PC-9 (cell line): ENCODE results near the gene MATN1. TPM values are rescaled to one million over a fixed set of nuclear protein-coding genes. Genes with fewer than 3 reads are reported as not detected.
A peak's percentile ranks its signal among the peaks of the same experiment; 100 is the strongest.

ENCODE experiments used
- BruUV-seq: library from RNA; stranded (reverse); fragments of 400-500 nt; replicated peaks from 2 replicates; lab custom pipeline; 2021; lab: Mats Ljungman, UMichigan
- CTCF ChIA-PET: fragments of 300-600 bp; sonication (Branson Sonifier 250); formaldehyde crosslinking; loops from one replicate; lab custom pipeline; 2022; ENCODE audit warnings: antibody characterized with exemption; lab: Charles Lee
- POLR2A ChIA-PET: fragments of 300-600 bp; sonication (Branson Sonifier 250); formaldehyde crosslinking; loops from one replicate; lab custom pipeline; 2022; ENCODE audit warnings: antibody characterized with exemption; ENCODE audit not compliant: unreplicated experiment; lab: Charles Lee
- DNase-seq, 2 experiments: peaks; one replicate each; pipeline versions ENCODE4 v3.0.0 to v3.0.0-alpha.2; 2015 to 2022; ENCODE audit warnings: mixed read lengths in 1 of 2
- H2AFZ ChIP-seq: fragments of 200-600 bp; sonication (generic); 2 replicates; pipeline ENCODE4 v1.8.1; 2017; ENCODE audit warnings: antibody characterized with exemption
- H3F3A ChIP-seq: fragments of 200-600 bp; sonication (generic); 2 replicates; pipeline ENCODE4 v1.8.1; 2017; ENCODE audit warnings: antibody characterized with exemption, mild to moderate bottlenecking, low read depth; ENCODE audit not compliant: insufficient read depth
- H3K27ac ChIP-seq: fragments of 200-600 bp; sonication (generic); 2 replicates; pipeline ENCODE4 v1.6.1; 2016; ENCODE audit warnings: mixed run types
- H3K27me3 ChIP-seq: fragments of 200-600 bp; sonication (generic); 2 replicates; pipeline ENCODE4 v1.6.1; 2016; ENCODE audit warnings: low read depth, mixed run types; ENCODE audit not compliant: insufficient read depth
- H3K36me3 ChIP-seq: fragments of 200-600 bp; sonication (generic); 2 replicates; pipeline ENCODE4 v1.6.1; 2016; ENCODE audit warnings: low read depth, mixed run types
- H3K4me1 ChIP-seq: fragments of 200-600 bp; sonication (generic); replicated peaks from 2 replicates; pipeline ENCODE4 v1.6.1; 2016; ENCODE audit warnings: mixed run types; ENCODE audit not compliant: insufficient read depth
- H3K4me2 ChIP-seq: fragments of 200-600 bp; sonication (generic); 2 replicates; pipeline ENCODE4 v1.6.1; 2017; ENCODE audit warnings: mixed run types
- H3K4me3 ChIP-seq: fragments of 200-600 bp; sonication (generic); 2 replicates; pipeline ENCODE4 v1.6.1; 2016; ENCODE audit warnings: mixed run types
- H3K79me2 ChIP-seq: fragments of 200-600 bp; sonication (generic); 2 replicates; pipeline ENCODE4 v1.6.1; 2017; ENCODE audit warnings: low read depth, mixed run types
- H3K9me2 ChIP-seq: fragments of 200-600 bp; sonication (generic); 2 replicates; pipeline ENCODE4 v1.8.1; 2017; ENCODE audit warnings: mild to moderate bottlenecking; ENCODE audit not compliant: insufficient read depth
- H3K9me3 ChIP-seq: fragments of 200-600 bp; sonication (generic); 2 replicates; pipeline ENCODE4 v1.8.1; 2016; ENCODE audit warnings: low read depth; ENCODE audit not compliant: insufficient read depth
- H4K20me1 ChIP-seq: fragments of 200-600 bp; sonication (generic); 2 replicates; pipeline ENCODE4 v1.8.1; 2017; ENCODE audit not compliant: insufficient read depth
- EZH2 ChIP-seq: fragments of 200-600 bp; sonication (generic); IDR thresholded peaks from 2 replicates; pipeline ENCODE4 v1.8.0; 2017; ENCODE audit warnings: antibody characterized with exemption, low read depth
- intact Hi-C: fragments of 100-400 bp; cut with micrococcal nuclease; formaldehyde crosslinking; loops from one replicate; pipeline ENCODE4 v1.10.0; 2022; ENCODE audit not compliant: unreplicated experiment
- total RNA-seq: library from RNA; stranded (reverse); gene quantifications from 2 replicates; pipeline ENCODE4 v1.2.3, GENCODE V29; 2021
- TF ChIP-seq, protein P1 (sequence below): fragments of 200-600 bp; sonication (generic); conservative IDR thresholded peaks from 2 replicates; pipeline ENCODE4 v1.6.1; 2017; ENCODE audit warnings: mixed run types, antibody characterized with exemption, mild to moderate bottlenecking, moderate library complexity

Gene MATN1
- total RNA-seq, 1 experiment from 2014 or later, result 0.37 TPM

DNA sequence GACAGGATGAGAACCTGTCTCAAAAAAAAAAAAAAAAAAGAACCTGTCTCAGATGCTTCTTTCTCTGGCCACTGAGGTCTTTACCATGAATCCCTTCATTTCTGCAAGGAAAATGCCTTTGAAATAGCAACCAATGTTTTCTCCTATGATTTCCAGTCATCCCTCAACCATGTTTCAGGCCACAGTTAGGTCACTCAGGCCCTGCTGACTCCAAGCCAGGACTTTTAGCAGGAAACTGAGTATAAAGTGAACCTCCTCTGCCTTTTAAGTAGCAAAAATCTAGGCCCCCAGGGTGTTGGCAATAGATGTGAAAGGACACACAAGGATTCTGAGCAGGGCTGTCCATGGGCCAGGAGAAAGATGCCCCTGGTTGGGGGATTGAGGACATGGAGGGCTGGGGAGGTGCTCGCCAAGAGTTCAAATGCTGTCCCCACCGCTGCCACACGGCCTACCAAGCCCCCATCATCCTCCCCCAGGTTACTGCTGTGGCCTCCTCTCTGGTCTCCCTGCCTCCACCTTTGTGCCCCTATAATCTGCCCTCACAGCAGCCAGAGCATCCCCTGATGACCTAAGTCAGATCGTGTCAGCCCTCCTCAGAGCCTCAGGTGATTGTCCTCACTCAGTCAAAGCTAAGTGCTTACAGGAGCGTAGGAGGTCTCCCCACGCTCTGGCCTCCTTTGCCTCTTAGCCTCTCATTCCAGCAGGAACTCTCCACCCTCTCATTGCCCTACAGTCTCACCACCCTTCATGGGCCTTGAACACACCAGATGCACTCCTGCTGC is 54.6 kb downstream of the MATN1 start:
- peaks cover 5% of the 10 kb centered on the region for H3K4me1 ChIP-seq
- no peak overlapping the region for H3K27ac ChIP-seq
- H3K79me2 ChIP-seq, result no peaks in the 10 kb centered on the region
- H3K4me2 ChIP-seq, result 0 out of 2 replicates have a peak overlapping the region, but pooled peaks have one; percentile 28
- ChIA-PET CTCF (no interaction called here), POLR2A (no interaction called here)
- H3K27me3 ChIP-seq, result no peaks in the 10 kb centered on the region
- no TSS peak for BruUV-seq
- no peak overlapping the region for H2AFZ ChIP-seq
- intact Hi-C loops, result no loop called here
- H3K36me3 ChIP-seq, result no peaks in the 10 kb centered on the region
- DNase-seq, result no peak
- H4K20me1 ChIP-seq, result no peaks in the 10 kb centered on the region
- no peaks in the 10 kb centered on the region for H3F3A ChIP-seq
- TF ChIP-seq EZH2, result no peak
- TF ChIP-seq, protein P1, sequence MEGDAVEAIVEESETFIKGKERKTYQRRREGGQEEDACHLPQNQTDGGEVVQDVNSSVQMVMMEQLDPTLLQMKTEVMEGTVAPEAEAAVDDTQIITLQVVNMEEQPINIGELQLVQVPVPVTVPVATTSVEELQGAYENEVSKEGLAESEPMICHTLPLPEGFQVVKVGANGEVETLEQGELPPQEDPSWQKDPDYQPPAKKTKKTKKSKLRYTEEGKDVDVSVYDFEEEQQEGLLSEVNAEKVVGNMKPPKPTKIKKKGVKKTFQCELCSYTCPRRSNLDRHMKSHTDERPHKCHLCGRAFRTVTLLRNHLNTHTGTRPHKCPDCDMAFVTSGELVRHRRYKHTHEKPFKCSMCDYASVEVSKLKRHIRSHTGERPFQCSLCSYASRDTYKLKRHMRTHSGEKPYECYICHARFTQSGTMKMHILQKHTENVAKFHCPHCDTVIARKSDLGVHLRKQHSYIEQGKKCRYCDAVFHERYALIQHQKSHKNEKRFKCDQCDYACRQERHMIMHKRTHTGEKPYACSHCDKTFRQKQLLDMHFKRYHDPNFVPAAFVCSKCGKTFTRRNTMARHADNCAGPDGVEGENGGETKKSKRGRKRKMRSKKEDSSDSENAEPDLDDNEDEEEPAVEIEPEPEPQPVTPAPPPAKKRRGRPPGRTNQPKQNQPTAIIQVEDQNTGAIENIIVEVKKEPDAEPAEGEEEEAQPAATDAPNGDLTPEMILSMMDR, result no peak
- no peaks in the 10 kb centered on the region for H3K9me3 ChIP-seq
- no peak overlapping the region for H3K4me3 ChIP-seq
- no peaks in the 10 kb centered on the region for H3K9me2 ChIP-seq

DNA sequence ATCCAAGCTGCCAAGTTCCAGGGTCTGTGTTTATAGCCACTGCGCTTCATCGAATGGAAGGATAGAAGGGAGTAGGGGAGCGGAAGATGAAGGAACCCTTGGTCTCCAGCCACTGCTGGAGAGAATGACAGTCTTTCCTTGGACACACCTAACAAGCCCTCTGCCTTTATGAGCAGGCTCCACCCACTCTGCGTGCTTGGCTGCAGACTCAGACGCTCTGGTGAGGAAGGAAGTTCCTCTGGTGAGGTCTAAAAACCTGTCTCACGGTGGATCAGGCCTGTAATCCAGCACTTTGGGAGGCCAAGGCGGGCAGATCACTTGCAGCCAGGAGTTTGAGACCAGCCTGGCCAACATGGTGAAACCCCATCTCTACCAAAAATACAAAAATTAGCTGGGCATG is 55.4 kb downstream of the MATN1 start:
- no peaks in the 10 kb centered on the region for H3K27me3 ChIP-seq
- no peak overlapping the region for H2AFZ ChIP-seq
- no peaks in the 10 kb centered on the region for H3K79me2 ChIP-seq
- H3K36me3 ChIP-seq, result no peaks in the 10 kb centered on the region
- BruUV-seq, result no TSS peak
- H3K9me3 ChIP-seq, result no peaks in the 10 kb centered on the region
- intact Hi-C loops, result no loop called here
- no peak overlapping the region for H3K27ac ChIP-seq
- no peaks in the 10 kb centered on the region for H4K20me1 ChIP-seq
- peaks cover 5% of the 10 kb centered on the region for H3K4me1 ChIP-seq
- peak in 1 of 2 experiments; percentile 65 for DNase-seq
- TF ChIP-seq, protein P1, result no peak
- no peak for TF ChIP-seq EZH2
- no peak overlapping the region for H3K4me3 ChIP-seq
- H3F3A ChIP-seq, result no peaks in the 10 kb centered on the region
- peak overlapping the region; percentile 28; the same call in 1 of the 2 replicates for H3K4me2 ChIP-seq
- POLR2A ChIA-PET, result no interaction called here
- CTCF ChIA-PET, result no interaction called here
- no peaks in the 10 kb centered on the region for H3K9me2 ChIP-seq

DNA sequence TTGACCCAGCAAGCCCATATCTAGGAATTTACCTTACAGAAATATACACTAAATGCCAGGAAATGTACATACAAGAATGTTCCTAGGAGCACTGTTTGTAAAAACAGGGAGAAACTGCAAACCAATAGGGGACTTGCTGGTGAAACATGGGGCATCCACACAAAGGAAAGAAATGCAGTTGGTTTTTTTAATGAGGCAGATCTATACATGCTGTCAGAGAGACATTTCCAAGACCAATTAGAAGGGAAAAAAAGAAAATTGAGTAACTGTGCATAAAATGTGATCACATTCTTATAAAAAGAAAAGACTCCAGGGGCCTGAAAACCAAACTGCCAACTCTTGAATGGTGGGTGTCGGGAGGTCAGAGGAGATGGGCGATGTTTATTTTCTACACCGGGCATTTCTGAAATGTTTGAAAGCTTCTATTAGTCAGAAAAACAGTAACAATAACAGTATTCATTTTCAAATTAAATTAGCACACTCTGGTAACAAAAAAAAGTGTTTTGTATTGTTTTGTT is 56.6 kb downstream of the MATN1 start:
- H3K27ac ChIP-seq, result no peak overlapping the region
- DNase-seq, result no peak
- H3K9me3 ChIP-seq, result no peaks in the 10 kb centered on the region
- ChIA-PET CTCF (no interaction called here), POLR2A (no interaction called here)
- no peaks in the 10 kb centered on the region for H3K9me2 ChIP-seq
- peaks cover 5% of the 10 kb centered on the region for H3K4me1 ChIP-seq
- no peaks in the 10 kb centered on the region for H3K27me3 ChIP-seq
- H3K36me3 ChIP-seq, result no peaks in the 10 kb centered on the region
- intact Hi-C loops, result no loop called here
- BruUV-seq, result no TSS peak
- H3K4me3 ChIP-seq, result no peak overlapping the region
- no peaks in the 10 kb centered on the region for H4K20me1 ChIP-seq
- H2AFZ ChIP-seq, result no peak overlapping the region
- H3K79me2 ChIP-seq, result no peaks in the 10 kb centered on the region
- H3F3A ChIP-seq, result no peaks in the 10 kb centered on the region
- TF ChIP-seq EZH2, result no peak
- TF ChIP-seq, protein P1, result no peak
- no peak overlapping the region for H3K4me2 ChIP-seq
